Jurkat, Clone E6-1 (cell line): ENCODE measurements around the gene STXBP5L. TPM values are rescaled to one million over a fixed set of nuclear protein-coding genes. Genes with fewer than 3 reads are reported as not detected.
A peak's percentile ranks its signal among the peaks of the same experiment; 100 is the strongest.
"Not testable (repeated sequence)": the region's sequence is repeated elsewhere in the genome, so short reads cannot be mapped to it uniquely, and the experiment has no call there.

Experiments used
- DNase-seq: peaks from one replicate; pipeline ENCODE4 v3.0.0-alpha.2; 2011; ENCODE audit warnings: low read depth, low spot score
- H3K4me3 ChIP-seq: 2 replicates; pipeline ENCODE4 v1.5.1; 2011; ENCODE audit warnings: mild to moderate bottlenecking, low read length, control low read depth, moderate library complexity
- polyA plus RNA-seq: library from polyadenylated mRNA; unstranded; fragments of >200 nt; gene quantifications from one replicate; pipeline ENCODE4 v1.2.1, GENCODE V29; 2012; ENCODE audit warnings: missing spikeins; ENCODE audit not compliant: insufficient read length, insufficient read depth

Gene STXBP5L
- 3.2 TPM for polyA plus RNA-seq

DNA sequence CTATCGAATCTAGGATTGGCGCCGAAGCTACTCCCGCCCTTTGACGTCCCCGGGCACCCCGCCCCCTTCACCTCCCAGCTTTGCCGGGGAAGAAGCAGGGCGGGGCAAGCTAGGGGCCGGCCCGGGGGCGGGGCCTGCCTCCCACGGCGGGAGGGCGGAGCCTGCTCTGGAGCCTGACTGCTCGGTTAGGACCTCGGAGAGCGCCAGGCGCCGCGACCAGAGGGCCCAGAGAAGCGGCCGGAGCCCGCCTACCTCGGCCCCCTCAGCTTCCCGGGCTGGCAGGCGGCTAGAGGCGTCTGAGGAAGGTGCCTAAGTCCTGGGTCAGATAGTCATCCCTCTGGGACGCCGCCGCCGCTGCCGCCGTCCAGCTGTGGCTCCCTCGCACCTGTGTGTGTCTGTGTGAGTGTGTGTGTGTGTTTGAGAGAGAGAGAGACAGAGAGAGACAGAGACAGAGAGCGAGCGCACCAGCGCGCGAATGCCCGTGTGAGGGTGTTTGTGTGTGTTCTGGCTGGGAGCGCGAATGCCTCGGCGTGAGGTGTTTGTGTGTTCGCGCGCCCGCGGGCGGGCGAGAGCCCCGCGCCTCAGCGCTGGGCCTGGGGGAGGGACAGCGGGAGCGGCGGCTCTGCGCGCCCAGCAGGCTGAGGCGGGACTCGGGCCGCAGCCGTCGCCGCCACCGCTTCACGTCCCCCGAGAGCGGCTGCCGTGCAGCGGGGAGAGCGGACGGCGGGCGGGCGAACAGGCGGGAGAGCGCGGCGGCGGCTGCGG lies at the start of gene STXBP5L:
Gene STXBP5L, plus strand, starts transcription at position 176 of the 765 bp plus-strand sequence. CDS start 1,374 bp downstream, outside the sequence.
- H3K4me3 ChIP-seq, result peak within 1 kb of the TSS; percentile 54
- DNase-seq, result peak; percentile 71

DNA sequence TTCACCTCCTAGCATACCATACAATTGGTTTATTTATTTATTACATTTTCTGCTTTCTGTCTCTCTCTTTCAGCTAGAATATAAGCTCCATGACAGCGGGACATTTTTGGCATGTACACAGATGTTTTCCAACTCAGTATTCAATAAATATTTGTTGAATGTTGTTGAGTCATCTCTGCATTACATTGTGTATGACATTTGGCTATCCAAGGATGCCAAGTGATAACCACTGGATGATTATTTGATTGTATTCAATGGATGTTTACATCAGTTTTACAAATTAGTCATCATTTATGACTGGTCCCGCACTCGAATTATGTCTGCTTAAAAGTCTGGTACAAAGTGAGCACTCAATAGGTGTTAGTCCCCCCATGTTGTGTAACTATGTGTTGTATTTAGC lies 49.5 kb upstream of the STXBP5L start:
- DNase-seq, result no peak
- no peak overlapping the region for H3K4me3 ChIP-seq

DNA sequence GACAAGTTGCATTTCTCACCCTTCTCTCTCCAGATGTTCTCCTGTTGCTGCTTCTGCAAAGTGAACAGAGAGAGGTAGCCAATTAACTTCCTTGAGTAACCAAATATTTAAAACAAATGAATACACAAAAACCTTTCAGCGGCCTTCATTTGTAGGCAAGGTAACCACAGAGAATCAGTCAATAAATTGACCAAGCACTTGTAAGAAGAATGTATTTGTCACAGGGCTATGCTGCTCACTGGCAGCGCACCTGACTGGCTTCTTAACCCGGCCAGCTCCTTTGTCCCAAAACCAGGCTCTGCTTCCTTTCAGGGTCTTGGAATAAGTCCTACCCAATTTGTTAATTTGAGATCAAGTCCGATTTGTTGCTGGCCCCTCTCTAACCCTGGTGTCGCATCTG lies 43.5 kb upstream of the STXBP5L start:
- no peak overlapping the region for H3K4me3 ChIP-seq
- DNase-seq, result no peak

DNA sequence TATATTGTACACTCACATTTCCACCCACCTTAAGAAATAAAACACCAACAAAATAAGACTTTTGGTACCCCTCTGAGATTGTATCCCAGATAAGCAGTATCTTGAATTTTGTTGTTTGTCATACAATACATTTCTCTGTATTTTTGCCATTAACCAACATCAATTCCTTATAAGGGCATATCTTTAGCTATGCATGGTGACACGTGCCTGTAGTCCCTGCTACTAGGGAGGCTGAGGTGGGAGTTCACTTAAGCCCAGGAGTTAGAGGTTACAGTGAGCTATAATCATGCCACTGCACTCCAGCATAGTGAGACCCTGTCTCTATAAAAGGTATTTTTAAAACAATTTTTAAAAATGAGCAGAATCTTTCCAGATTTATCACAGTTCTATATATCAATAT lies 32.5 kb upstream of the STXBP5L start:
- no peak overlapping the region for H3K4me3 ChIP-seq
- no peak for DNase-seq

DNA sequence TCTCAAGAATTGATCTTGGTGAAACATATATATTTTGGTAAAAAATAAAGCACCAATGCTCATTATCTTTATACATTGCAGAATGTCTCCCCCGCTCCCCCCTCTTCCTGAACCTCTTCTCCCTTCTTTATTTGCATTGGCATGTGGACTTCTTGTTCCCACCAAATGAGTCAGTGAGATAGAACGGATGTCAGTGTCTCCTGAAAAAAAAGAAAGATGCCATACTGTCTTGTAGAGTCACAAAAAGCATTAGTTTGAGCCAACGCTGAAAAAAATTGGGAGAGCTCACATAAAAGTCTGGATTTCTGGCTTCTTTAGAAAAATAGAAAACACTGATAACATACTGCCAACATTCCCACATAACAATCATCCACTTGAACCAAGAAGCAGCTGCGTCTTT lies 32.0 kb upstream of the STXBP5L start:
- DNase-seq, result no peak
- no peak overlapping the region for H3K4me3 ChIP-seq

DNA sequence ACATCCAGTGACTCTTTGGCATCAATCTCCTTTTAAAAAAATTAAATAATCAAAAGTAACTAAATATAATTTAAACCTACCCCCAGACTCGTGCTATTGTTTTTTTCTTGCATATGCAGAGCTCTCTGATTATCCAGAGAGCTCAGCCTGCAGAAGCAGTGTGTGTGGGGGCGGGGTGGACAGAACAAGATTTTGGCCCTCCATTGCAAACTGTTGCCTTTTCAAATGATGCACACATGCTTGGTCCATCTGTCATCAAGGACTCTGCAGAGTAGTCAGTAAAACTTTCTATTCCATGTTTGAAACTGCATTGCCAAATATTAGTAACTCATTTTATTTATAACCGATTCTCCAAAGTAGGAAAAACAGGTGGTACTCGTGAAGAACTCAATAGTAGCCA lies 28.6 kb upstream of the STXBP5L start:
- no peak overlapping the region for H3K4me3 ChIP-seq
- no peak for DNase-seq

DNA sequence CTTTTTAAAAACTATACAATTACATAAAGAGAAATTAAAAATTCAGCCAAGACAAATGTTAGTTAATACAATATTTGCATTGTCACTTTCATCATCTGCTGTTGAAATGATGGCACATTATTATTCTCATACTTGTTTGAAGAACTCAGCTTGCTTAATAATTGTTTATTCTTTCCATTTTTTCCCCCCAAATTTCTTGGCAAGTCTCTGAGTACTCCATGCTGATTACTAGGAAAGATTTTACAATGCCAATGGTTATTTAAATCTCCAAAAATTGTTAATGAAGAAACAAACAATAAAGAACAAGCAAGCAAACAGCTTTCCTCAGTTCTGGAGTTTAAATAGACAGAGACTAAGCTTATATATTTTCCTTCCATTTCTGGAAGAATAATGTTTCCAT lies 15.1 kb upstream of the STXBP5L start:
- no peak for DNase-seq
- no peak overlapping the region for H3K4me3 ChIP-seq

DNA sequence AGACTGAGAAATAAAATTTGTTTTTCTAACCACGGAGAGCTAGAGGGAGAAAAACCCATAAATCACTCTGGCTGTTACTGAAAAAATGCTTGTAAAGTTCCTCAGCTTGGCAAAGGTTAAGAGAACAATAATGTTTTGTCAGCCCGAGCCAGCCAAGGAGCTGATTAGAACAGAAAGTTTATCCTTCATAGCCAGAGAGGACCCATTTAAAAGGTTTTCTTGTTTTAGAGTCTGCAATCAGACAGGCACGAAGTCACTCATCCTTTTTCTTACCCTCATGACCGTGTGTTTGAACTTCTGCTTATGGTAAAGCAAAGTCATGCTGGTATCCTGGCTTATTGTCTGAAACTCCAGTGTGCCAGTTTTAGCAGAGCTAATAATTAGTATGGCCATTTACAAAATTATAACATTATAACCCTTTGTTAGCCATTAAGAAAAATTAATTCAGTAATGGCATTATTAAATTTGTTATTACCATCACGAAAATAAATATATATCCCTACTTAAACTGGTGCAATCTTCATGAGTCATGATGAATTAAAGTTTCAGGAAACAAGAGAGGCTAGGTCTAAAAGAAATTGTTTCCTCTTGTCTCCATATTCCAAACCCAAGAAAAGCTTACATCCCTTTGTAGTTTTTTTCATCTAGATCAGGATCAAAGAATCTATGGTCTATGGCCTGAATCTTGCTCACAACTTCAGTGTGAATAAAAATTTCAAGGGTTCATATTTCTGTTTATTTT lies 13.5 kb upstream of the STXBP5L start:
- no peak for DNase-seq
- no peak overlapping the region for H3K4me3 ChIP-seq

DNA sequence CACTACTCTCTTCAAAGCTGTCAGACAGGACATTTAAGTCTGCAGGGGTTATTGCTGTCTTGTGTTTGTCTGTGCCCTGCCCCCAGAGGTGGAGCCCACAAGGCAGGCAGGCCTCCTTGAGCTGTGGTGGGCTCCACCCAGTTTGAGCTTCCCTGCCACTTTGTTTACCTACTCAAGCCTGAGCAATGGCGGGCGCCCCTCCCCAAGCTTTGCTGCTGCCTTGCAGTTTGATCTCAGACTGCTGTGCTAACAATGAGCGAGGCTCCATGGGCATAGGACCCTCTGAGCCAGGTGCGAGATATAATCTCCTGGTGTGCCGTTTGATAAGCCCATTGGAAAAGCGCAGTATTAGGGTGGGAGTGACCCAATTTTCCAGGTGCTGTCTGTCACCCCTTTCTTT lies 6.3 kb upstream of the STXBP5L start:
- not testable (repeated sequence) for H3K4me3 ChIP-seq, DNase-seq

DNA sequence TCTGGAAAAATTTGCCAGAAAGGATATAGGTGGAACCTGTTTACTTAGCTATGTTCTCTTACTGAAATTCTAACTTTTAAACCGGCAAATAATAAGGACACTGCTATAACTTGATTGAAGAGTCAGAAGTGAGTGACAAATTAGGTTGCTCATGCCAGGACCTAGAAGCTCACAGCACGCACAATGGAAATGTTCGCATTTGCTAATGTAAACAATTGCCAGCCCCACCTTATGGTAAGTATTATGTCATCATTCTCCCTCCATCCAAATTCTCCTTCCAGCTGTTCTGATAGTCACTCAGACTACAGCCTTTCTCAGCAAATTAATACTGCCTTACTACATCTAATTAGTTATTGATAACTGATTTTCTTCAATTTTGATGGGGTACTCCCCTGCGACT lies 4.8 kb upstream of the STXBP5L start:
- DNase-seq, result no peak
- no peak overlapping the region for H3K4me3 ChIP-seq

DNA sequence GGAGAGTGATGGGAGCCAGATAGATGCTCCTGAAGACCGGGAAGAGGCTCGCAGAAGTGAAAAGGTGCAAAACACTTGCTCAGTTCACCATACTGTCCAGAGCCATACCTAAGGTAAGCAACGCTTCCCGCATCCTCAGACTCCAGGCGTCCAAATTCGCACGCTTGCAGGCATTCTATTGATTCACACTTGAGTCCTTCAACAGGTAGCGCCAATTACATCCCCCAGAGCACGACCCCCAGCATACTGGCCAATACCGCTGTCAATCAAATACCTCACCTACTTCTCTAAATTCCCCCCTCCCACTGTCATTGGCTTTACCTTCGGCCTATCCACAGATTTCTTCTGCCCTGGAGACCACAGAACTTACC lies 361 bp upstream of the STXBP5L start:
- DNase-seq, result no peak
- no peak overlapping the region for H3K4me3 ChIP-seq

DNA sequence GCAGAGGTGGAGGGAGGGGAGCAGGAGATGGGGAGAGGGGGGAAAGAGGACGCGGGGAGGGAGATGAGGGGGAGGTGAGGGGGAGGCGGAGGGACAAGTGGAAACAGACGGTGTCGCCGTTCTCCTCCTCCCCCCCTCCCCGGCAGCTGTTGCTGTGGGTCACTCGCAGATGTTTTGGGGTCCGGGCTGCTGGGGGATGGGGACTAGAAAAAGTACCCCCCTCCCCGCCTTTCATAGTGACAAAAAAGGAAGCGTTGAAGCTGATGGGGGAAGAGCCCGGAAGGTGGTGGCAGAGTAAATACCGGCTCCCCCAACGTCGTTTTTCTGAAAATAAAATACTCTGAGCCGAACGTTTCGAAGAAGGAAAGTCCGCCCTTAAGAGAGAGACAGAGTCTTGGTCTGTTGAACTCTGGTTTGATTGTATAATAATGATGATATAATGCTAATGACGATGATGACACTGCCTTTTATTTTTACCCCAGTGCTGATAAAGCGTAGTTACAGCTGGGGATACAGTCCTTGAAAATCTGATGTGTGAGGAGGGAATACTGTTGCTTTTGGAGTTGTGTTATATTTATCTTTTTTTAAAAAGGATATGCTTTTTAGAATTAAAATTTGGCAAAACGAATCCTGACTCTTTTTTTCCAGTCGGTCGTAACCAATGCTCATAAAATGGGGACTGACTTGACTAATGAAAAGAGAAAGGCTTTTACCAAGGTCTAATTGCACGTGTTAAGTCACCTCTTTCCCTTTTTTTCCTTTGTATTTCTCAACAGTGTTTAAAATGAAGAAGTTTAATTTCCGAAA lies 993 bp downstream of the STXBP5L start:
- peak overlapping the region; percentile 54 for H3K4me3 ChIP-seq
- DNase-seq, result peak; percentile 19

DNA sequence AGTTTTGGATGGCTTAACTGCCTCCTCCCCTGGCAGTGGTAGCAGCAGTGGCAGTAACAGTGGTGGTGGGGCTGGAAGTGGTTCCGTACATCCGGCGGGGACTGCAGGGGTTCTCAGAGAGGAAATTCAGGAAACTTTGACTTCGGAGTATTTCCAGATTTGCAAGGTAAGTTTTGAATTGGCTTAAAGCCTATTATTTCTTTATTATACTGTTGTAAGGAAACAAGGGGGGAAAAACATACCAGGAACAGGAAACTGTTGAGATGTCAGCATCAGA lies 1.5 kb downstream of the STXBP5L start:
- H3K4me3 ChIP-seq, result peak overlapping the region; percentile 54
- peak; percentile 30 for DNase-seq

DNA sequence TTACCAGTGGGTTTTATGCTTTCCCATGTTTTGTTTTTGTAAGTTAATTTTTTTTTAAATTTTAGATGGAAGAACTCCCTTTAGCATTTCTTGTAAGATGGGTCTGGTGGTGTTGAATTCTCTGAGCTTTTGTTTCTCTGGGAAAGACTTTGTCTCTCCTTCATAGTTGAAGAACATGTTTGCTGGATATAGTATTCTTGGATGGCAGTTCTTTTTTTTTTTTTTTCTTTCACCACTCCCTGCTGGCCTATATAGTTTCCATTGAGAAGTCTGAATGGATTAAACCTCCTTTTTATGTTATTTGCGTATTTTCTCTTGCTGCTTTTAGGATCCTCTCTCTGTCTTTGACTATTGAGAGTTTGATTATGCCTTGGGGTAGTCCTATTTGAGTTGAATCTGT lies 18.1 kb downstream of the STXBP5L start:
- no peak overlapping the region for H3K4me3 ChIP-seq
- no peak for DNase-seq

DNA sequence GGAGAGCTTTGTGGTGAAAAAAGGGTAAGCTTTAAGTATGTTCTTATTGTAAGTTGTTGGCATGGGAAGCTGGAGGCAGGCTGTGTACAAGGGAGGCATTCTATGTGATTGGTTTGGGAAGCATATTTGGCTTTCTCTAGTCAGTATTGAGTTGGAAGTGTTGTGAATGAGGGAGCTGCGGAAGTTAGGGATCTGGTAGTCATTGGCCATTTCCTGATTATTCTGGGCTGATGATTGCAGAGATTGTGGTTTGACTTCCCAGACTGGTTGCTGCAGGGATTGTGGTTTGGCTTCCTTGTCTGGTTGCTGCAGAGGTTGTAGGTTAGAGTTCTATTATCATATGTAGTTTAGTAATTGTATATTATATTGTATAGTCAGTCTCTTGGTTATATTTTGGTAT lies 21.0 kb downstream of the STXBP5L start:
- no peak for DNase-seq
- H3K4me3 ChIP-seq, result no peak overlapping the region

DNA sequence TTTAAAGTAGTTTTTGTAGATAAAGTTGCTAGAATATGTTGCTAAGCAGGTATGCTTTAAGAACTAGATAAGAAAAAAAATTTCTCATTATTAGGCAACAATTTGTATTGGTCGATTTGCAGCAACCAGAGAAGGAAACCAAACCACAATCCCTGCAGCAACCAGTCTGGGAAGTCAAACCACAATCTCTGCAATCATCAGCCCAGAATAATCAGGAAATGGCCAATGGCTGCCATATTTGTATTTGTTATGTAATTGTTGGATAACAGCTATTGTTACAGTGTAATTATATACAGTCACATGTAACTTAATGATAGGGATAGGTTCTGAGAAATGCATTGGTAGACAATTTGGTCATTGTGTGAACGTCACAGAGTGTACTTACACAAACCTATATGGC lies 23.6 kb downstream of the STXBP5L start:
- no peak overlapping the region for H3K4me3 ChIP-seq
- DNase-seq, result no peak

DNA sequence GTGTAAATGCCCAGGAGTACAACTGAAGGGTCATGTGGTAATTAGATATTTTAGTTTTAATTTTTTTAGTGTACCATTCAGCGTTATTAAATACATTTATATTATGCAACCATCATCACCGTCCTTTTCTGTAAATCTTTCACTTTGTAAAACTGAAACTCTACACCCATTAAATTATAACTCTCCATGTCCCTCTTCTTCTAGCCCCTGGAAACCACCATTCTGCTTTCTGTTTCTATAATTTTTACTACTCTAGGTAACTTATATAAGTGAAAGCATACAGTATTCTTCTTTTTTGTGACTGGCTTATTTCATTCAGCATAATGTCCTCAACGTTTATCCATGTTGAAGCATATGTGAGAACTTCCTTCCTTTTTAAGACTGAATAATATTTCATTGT lies 48.1 kb downstream of the STXBP5L start:
- H3K4me3 ChIP-seq, result no peak overlapping the region
- no peak for DNase-seq

DNA sequence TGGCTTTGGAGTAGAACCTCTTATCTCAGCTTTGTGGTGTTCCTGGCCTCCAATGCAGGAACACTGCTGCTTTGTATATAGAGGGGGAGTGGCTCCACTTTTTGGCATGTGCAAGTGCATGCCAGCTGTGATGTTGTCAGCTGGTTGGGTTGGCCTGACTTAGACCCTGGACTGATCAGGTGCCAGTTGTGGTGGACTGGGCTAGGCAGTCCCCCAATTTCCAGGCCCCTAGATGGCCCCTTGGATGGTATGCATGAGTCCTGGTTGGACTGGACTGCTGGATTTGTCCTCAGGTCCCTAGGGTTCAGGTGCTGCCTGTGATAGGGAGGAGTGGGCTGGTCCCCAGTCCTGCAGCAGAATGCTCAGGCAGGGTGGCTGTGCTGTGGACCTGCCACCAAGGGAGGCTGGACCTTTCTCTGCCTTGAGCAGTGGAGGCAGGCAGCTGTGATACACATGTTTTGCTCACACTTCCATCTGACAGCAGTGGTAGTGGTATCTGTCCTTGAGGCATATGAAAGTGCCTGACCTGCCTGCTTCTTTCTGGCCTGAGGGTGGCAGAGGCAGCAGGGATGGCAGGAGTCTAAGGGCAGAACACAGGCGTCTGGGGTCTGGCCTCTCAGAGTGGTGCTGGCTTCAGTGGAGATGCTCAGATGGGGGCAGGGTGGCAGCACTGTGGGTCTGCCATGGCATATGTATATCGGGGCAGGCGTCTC lies 74.8 kb downstream of the STXBP5L start:
- no peak for DNase-seq
- no peak overlapping the region for H3K4me3 ChIP-seq

DNA sequence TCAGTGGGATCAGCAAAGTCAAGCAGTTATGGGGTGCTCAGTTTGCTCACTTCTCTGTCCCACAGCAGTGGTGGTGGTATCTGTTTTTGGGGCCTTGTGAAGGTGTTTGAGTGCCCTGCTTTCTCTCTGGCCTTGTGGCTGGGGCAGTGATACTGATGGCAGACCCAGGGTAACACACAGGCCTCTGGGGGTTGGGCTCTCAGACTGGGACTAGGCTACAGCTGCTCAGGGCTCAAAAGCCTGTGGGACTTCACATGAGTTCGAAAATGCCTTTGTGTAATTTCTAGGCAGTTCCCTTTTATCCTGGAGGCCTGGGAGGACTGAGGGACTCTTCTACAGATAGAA lies 75.3 kb downstream of the STXBP5L start:
- H3K4me3 ChIP-seq, result no peak overlapping the region
- no peak for DNase-seq

DNA sequence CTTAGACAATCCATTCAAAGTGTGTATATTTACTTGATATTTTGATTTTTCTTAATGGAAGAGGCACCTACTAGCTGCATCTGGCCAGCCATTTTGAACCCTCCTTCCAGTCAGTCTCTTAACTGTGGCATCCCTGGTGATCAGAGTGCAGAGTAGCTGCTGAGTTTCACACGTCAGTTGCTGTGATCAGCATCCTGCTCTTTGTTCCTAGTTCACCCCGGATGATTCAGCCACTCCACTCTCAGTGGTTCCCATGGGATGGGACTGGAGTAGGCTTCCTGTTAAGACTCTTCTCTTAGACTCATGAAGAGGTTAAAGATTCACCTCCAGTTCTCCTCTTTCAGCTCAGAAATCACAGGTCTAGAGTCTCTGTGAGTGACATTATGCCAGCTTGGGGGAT lies 75.8 kb downstream of the STXBP5L start:
- no peak for DNase-seq
- H3K4me3 ChIP-seq, result no peak overlapping the region
